ENCODE data around the gene PDSS2.

DNA sequence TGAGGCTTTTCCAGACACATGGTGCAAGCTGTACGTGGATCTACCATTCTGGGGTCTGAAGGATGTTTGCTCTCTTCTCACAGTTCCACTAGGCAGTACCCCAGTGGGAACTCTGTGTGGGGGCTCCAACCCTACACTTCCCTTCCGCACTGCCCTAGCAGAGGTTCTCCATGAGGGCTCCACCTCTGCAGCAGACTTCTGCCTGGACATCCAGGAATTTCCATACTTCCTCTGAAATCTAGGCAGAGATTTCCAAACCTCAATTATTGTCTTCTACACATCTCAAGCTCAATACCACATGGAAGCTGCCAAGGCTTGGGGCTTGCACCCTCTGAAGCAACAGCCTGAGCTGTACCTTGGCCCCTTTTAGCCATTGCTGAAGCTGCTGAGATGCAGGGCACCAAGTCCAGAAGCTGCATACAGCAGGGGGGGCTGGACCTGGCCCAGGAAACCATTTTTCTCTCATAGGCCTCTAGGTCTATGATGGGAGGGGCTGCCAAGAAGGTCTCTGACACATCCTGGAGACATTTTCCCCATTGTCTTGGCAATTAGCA lies 11.6 kb downstream of the PDSS2 start:
- TF ChIP-seq, protein P1, sequence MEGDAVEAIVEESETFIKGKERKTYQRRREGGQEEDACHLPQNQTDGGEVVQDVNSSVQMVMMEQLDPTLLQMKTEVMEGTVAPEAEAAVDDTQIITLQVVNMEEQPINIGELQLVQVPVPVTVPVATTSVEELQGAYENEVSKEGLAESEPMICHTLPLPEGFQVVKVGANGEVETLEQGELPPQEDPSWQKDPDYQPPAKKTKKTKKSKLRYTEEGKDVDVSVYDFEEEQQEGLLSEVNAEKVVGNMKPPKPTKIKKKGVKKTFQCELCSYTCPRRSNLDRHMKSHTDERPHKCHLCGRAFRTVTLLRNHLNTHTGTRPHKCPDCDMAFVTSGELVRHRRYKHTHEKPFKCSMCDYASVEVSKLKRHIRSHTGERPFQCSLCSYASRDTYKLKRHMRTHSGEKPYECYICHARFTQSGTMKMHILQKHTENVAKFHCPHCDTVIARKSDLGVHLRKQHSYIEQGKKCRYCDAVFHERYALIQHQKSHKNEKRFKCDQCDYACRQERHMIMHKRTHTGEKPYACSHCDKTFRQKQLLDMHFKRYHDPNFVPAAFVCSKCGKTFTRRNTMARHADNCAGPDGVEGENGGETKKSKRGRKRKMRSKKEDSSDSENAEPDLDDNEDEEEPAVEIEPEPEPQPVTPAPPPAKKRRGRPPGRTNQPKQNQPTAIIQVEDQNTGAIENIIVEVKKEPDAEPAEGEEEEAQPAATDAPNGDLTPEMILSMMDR (IDR thresholded peaks at IDR 0.05): no peak
- no peak for TF ChIP-seq EZH2 (IDR thresholded peaks at IDR 0.05; ENCODE audit: borderline replicate concordance, insufficient read depth, low read depth, low read length, poor library complexity, severe bottlenecking)

Measured in B cell (primary cell).